Occipital lobe (tissue), 1 donor: Measurements from ENCODE around the gene NRXN2. TPM values are rescaled to one million over a fixed set of nuclear protein-coding genes. Genes with fewer than 3 reads are reported as not detected.

Experiments
- total RNA-seq: library from RNA; depleted of rRNA; stranded (reverse); fragments of >200 nt; gene quantifications from one replicate; pipeline ENCODE4 v1.2.3, GENCODE V29; 2014

The NRXN2 gene
- total RNA-seq, 1 donor from 2014 or later = 219 TPM

Other genes with a start within 250 kb of the NRXN2 start
- gene SLC22A11, start 167.3 kb downstream of the NRXN2 start, total RNA-seq = not detected
- gene SLC22A12, start 132.0 kb downstream of the NRXN2 start, total RNA-seq = not detected
- gene RASGRP2, start 20.9 kb upstream of the NRXN2 start, total RNA-seq = 36.7 TPM
- gene PYGM, start 36.8 kb upstream of the NRXN2 start, total RNA-seq = 1.2 TPM
- 80.0 TPM for gene SF1, start 55.3 kb upstream of the NRXN2 start, total RNA-seq
- gene MAP4K2, start 80.0 kb upstream of the NRXN2 start, total RNA-seq = 9.8 TPM
- gene MEN1, start 87.4 kb upstream of the NRXN2 start, total RNA-seq = 17.2 TPM
- 0.16 TPM for gene CDC42BPG, start 121.5 kb upstream of the NRXN2 start, total RNA-seq
- 22.9 TPM for gene EHD1, start 155.4 kb upstream of the NRXN2 start, total RNA-seq
- gene ATG2A, start 194.0 kb upstream of the NRXN2 start, total RNA-seq = 5.5 TPM
- gene PPP2R5B, start 201.5 kb upstream of the NRXN2 start, total RNA-seq = 22.8 TPM
- gene GPHA2, start 212.7 kb upstream of the NRXN2 start, total RNA-seq = not detected
- gene MAJIN, start 248.9 kb upstream of the NRXN2 start, total RNA-seq = not detected